Measurements from ENCODE around the gene CDH7. TPM values are rescaled to one million over a fixed set of nuclear protein-coding genes. Genes with fewer than 3 reads are reported as not detected.
A peak's percentile ranks its signal among the peaks of the same experiment; 100 is the strongest.

The CDH7 gene
- total RNA-seq, 1 experiment from 2014 or later, result 6.1 TPM

DNA sequence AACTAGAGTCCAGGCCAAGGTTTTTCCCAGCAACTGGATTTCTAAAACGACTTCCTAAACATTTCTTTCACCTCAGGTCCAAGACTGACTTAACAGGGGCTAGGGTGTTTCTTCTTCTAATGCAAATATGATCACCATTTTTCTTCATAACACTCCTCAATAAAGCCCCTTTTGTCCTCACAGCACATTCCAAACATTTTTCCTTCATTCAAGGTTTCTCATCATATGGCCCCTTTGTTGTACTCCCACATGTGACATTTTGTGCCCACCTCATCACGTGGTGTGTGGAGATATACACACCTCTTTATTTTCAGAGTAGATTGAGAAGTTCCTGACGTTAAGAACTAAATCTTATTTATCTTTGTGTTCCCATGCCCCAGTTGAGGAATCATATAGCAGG is 3.9 kb upstream of the CDH7 start:
- Histone ChIP-seq H3F3A (ENCODE audit: low read length, unreplicated experiment) (no peaks in the 10 kb centered on the region), H3K4me3 (ENCODE audit: low read length) (no peak overlapping the region), H3K36me3 (ENCODE audit: low read depth, low read length) (no peaks in the 10 kb centered on the region), H3K79me2 (ENCODE audit: low read length) (peaks cover 10% of the 10 kb centered on the region), H4K20me1 (ENCODE audit: low read length) (no peaks in the 10 kb centered on the region), H3K27me3 (ENCODE audit: low read length) (no peaks in the 10 kb centered on the region), H3K9me3 (ENCODE audit: low read length) (no peaks in the 10 kb centered on the region), H3K27ac (ENCODE audit: low read length) (no peak overlapping the region), H3K9me2 (replicated peaks; ENCODE audit: low read length) (no peaks in the 10 kb centered on the region), H3K4me2 (ENCODE audit: low read length) (no peak overlapping the region), H3K9ac (ENCODE audit: low read length) (no peak overlapping the region), H3K4me1 (ENCODE audit: insufficient read depth, low read length) (peaks cover 28% of the 10 kb centered on the region), H2AFZ (ENCODE audit: low read length) (no peak overlapping the region)
- DNase-seq (no peak), ATAC-seq (no peak)
- CTCF ChIA-PET, result no interaction called here
- no TSS peak for BruUV-seq (replicated peaks)
- POLR2A ChIA-PET (ENCODE audit: unreplicated experiment), result no interaction called here
- intact Hi-C loops (cut with micrococcal nuclease), result no loop called here
- no peak for TF ChIP-seq EZH2 (IDR thresholded peaks at IDR 0.05; ENCODE audit: low read length, unreplicated experiment)
- TF ChIP-seq EZH2phosphoT487 (IDR thresholded peaks at IDR 0.05; ENCODE audit: borderline replicate concordance, low read length), result no peak
- TF ChIP-seq, protein P1, sequence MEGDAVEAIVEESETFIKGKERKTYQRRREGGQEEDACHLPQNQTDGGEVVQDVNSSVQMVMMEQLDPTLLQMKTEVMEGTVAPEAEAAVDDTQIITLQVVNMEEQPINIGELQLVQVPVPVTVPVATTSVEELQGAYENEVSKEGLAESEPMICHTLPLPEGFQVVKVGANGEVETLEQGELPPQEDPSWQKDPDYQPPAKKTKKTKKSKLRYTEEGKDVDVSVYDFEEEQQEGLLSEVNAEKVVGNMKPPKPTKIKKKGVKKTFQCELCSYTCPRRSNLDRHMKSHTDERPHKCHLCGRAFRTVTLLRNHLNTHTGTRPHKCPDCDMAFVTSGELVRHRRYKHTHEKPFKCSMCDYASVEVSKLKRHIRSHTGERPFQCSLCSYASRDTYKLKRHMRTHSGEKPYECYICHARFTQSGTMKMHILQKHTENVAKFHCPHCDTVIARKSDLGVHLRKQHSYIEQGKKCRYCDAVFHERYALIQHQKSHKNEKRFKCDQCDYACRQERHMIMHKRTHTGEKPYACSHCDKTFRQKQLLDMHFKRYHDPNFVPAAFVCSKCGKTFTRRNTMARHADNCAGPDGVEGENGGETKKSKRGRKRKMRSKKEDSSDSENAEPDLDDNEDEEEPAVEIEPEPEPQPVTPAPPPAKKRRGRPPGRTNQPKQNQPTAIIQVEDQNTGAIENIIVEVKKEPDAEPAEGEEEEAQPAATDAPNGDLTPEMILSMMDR (conservative IDR thresholded peaks at IDR 0.05; ENCODE audit: low read depth, low read length), result no peak

DNA sequence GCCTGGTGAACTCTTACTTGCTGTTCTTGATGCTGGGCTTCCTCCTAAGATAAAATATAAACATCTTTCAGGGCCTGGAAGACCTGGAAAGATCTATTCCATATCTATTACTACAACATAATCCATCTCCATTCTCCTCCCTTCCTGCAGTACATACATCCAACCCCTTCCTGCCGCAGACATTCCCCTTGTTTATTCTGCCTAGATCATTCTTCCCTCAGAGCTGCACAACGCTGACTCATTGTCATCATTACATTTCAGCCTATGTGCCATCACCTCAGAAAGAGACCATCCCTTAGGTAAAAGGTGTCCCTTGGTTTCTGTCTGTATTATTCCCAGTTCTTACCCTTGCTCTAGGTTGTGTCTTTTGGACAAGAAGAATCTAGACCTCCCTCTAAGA is 2.5 kb upstream of the CDH7 start:
- ChIA-PET CTCF (no interaction called here), POLR2A (ENCODE audit: unreplicated experiment) (no interaction called here)
- Histone ChIP-seq H3K4me1 (ENCODE audit: insufficient read depth, low read length) (peaks cover 39% of the 10 kb centered on the region), H3K27ac (ENCODE audit: low read length) (peak overlapping the region; percentile 22), H3K36me3 (ENCODE audit: low read depth, low read length) (no peaks in the 10 kb centered on the region), H3K27me3 (ENCODE audit: low read length) (no peaks in the 10 kb centered on the region), H3K9me3 (ENCODE audit: low read length) (no peaks in the 10 kb centered on the region), H3K9me2 (replicated peaks; ENCODE audit: low read length) (no peaks in the 10 kb centered on the region), H2AFZ (ENCODE audit: low read length) (peak overlapping the region; percentile 59), H4K20me1 (ENCODE audit: low read length) (no peaks in the 10 kb centered on the region), H3K9ac (ENCODE audit: low read length) (no peak overlapping the region), H3K4me3 (ENCODE audit: low read length) (no peak overlapping the region), H3K4me2 (ENCODE audit: low read length) (peak overlapping the region; percentile 61), H3K79me2 (ENCODE audit: low read length) (peaks cover 18% of the 10 kb centered on the region), H3F3A (ENCODE audit: low read length, unreplicated experiment) (no peaks in the 10 kb centered on the region)
- intact Hi-C loops (cut with micrococcal nuclease), result no loop called here
- peak; percentile 49 for ATAC-seq
- DNase-seq, result peak; percentile 76
- TF ChIP-seq, protein P1 (conservative IDR thresholded peaks at IDR 0.05; ENCODE audit: low read depth, low read length), result no peak
- BruUV-seq (replicated peaks), result no TSS peak

DNA sequence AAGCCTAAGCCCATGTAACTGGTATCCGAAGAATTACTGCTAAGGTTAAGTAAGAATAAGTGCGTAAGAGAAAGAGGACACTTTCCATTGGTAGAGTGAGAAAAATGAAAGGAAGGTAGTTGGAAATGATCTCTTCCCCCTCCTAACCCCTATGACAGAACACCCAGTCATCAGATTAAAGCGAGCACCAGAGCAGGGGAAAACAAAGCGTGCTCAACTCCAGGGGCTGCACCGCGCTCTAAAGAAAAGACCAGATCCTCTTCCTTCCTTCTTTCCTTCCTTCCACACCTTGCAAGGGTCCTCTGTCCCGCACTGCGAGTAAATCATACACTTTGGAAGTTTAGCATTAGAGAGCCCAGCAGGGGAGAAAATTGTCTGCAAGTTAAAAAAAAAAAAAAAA is 971 bp upstream of the CDH7 start:
- BruUV-seq (replicated peaks), result TSS peak; percentile 49
- no peaks in the 10 kb centered on the region for H3F3A ChIP-seq (ENCODE audit: low read length, unreplicated experiment)
- CTCF ChIA-PET, result interaction anchor here (0.7 kb wide), 2 partner anchors 93 to 698 kb away, joined by 10 to 20 read pairs; no protein-coding TSS in a partner anchor

More for the DNA sequence above, 971 bp upstream of the CDH7 start:
- H4K20me1 ChIP-seq (ENCODE audit: low read length), result no peaks in the 10 kb centered on the region
- ATAC-seq, result no peak
- no peak for DNase-seq
- H3K27ac ChIP-seq (ENCODE audit: low read length), result no peak overlapping the region
- H3K4me3 ChIP-seq (ENCODE audit: low read length), result peak overlapping the region; percentile 89
- H2AFZ ChIP-seq (ENCODE audit: low read length), result peak overlapping the region; percentile 96
- H3K4me1 ChIP-seq (ENCODE audit: insufficient read depth, low read length), result peaks cover 54% of the 10 kb centered on the region
- H3K9ac ChIP-seq (ENCODE audit: low read length), result peak overlapping the region; percentile 48; the same call in 1 of the 2 replicates
- intact Hi-C loops (cut with micrococcal nuclease), result loop anchor here (5.0 kb wide), 2 partner anchors 308 to 533 kb away; no protein-coding TSS in a partner anchor
- H3K9me3 ChIP-seq (ENCODE audit: low read length), result no peaks in the 10 kb centered on the region
- POLR2A ChIA-PET (ENCODE audit: unreplicated experiment), result no interaction called here
- no peaks in the 10 kb centered on the region for H3K36me3 ChIP-seq (ENCODE audit: low read depth, low read length)
- peak overlapping the region; percentile 98 for H3K4me2 ChIP-seq (ENCODE audit: low read length)
- no peaks in the 10 kb centered on the region for H3K27me3 ChIP-seq (ENCODE audit: low read length)
- TF ChIP-seq, protein P1 (conservative IDR thresholded peaks at IDR 0.05; ENCODE audit: low read depth, low read length), result no peak
- no peak for TF ChIP-seq EZH2 (IDR thresholded peaks at IDR 0.05; ENCODE audit: low read length, unreplicated experiment)
- TF ChIP-seq EZH2phosphoT487 (IDR thresholded peaks at IDR 0.05; ENCODE audit: borderline replicate concordance, low read length), result no peak
- peaks cover 31% of the 10 kb centered on the region for H3K79me2 ChIP-seq (ENCODE audit: low read length)
- H3K9me2 ChIP-seq (replicated peaks; ENCODE audit: low read length), result no peaks in the 10 kb centered on the region

Data from PC-3 (cell line).